ENCODE measurements around the gene ARID1B. TPM values are rescaled to one million over a fixed set of nuclear protein-coding genes. Genes with fewer than 3 reads are reported as not detected.

Gene ARID1B
- total and polyA plus RNA-seq, 4 donors, result 7.0 to 49.0 (median 24.2) TPM

DNA sequence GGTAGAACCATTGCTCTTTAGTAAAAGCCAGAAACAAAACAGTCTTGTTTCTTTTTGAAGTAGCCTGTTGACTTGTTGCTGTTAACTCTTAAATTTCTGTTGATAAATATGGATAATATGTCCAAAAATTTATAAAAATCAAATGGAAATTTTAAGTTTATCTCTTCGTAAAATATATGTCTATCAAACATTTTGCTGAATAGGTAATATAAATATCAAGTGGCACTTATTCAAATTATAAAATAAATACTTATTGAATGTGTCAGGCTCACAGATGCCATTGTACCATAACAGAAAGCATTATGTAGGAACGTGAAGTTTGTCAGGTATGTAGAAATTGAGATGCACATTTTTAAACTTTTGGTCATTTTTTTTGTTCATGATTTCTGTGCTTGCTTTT lies 216.5 kb downstream of the ARID1B start:
- H3K27ac ChIP-seq (ENCODE audit: low read depth in 1 of 2, low read length in 2 of 2), result no peak overlapping the region
- DNase-seq (ENCODE audit: low spot score), result no peak
- WGBS, result 95% methylated on average over 2 of the region's 2 CpGs
- no peaks in the 10 kb centered on the region for H3K9me3 ChIP-seq (ENCODE audit: control insufficient read depth in 4 of 4, low read length in 3 of 4)
- TF ChIP-seq CTCF (IDR thresholded peaks at IDR 0.05; ENCODE audit: low read depth, low read length, missing input control), result no peak
- TF ChIP-seq HNF4A (conservative IDR thresholded peaks at IDR 0.05), result no peak
- no peak for TF ChIP-seq REST (IDR thresholded peaks at IDR 0.05)
- no peak for TF ChIP-seq YY1 (IDR thresholded peaks at IDR 0.05)
- no peak for TF ChIP-seq ZBTB33 (IDR thresholded peaks at IDR 0.05)
- TF ChIP-seq, protein P1, sequence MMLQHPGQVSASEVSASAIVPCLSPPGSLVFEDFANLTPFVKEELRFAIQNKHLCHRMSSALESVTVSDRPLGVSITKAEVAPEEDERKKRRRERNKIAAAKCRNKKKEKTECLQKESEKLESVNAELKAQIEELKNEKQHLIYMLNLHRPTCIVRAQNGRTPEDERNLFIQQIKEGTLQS (IDR thresholded peaks at IDR 0.05), result no peak
- TF ChIP-seq NR2F2 (IDR thresholded peaks at IDR 0.05), result no peak
- no peak for TF ChIP-seq TAF1 (conservative IDR thresholded peaks at IDR 0.05)
- TF ChIP-seq RXRA (IDR thresholded peaks at IDR 0.05), result no peak
- no peak for TF ChIP-seq FOXA2 (IDR thresholded peaks at IDR 0.05)
- no peak for TF ChIP-seq MAX (IDR thresholded peaks at IDR 0.05)
- H3K36me3 ChIP-seq (ENCODE audit: control insufficient read depth in 4 of 4, insufficient read depth in 3 of 4, low read depth in 1 of 4, low read length in 3 of 4), result no peaks in the 10 kb centered on the region
- no peak overlapping the region for H3K4me3 ChIP-seq (ENCODE audit: low read depth in 1 of 3, low read length in 3 of 3)
- H3K27me3 ChIP-seq (ENCODE audit: control insufficient read depth in 4 of 4, insufficient read depth in 4 of 4, low read length in 3 of 4), result no peaks in the 10 kb centered on the region
- no peak overlapping the region for H3K9ac ChIP-seq (ENCODE audit: low read depth in 1 of 2, low read length in 2 of 2)
- peaks cover 3 to 12% (median 7%) of the 10 kb centered on the region in 4 donors for H3K4me1 ChIP-seq (ENCODE audit: control insufficient read depth in 4 of 4, insufficient read depth in 4 of 4, low read length in 3 of 4)

DNA sequence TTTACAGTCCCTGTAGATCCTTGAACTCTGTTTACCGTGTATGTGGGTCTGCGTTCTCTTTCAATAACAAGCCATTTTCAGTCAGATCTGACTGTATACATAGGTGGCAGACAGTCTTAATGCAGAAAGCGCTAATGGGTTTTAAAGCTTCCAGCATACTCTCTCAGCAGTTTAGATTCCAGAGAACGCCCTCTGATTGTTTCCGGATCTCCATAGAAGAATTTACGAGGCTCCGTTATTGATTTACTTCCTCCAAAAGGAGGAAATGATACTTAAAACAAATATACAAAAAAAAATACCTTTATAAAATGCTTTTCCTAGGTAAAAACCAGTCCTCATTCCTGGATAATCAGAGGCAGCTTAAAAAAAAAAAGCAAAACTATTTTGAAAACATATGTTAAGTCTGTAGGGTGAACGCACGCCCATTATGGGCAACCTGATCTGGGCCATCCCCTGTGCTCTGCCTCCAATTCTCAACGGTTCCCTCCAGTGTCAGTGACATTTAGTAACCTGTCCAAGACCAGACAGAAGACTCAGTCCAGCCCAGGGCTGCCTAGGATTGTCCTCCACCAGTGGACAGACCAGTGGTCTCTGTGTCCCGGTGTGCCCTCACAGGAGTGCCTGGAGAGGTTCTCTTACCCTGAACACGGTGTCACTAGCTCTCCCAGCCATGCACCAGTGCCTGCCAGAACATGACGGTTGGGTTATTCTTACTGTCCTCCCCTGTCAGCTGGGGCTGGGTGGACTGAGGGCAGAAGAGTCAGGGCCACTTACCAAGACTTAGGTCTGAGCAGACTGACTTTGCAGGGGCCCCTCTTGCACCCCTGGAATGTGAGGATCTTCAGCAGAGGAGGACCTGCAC lies 217.3 kb downstream of the ARID1B start:
- Histone ChIP-seq H3K4me3 (ENCODE audit: low read depth in 1 of 3, low read length in 3 of 3) (no peak overlapping the region), H3K4me1 (ENCODE audit: control insufficient read depth in 4 of 4, insufficient read depth in 4 of 4, low read length in 3 of 4) (peaks cover 3 to 12% (median 7%) of the 10 kb centered on the region in 4 donors), H3K27ac (ENCODE audit: low read depth in 1 of 2, low read length in 2 of 2) (no peak overlapping the region), H3K36me3 (ENCODE audit: control insufficient read depth in 4 of 4, insufficient read depth in 3 of 4, low read depth in 1 of 4, low read length in 3 of 4) (no peaks in the 10 kb centered on the region), H3K27me3 (ENCODE audit: control insufficient read depth in 4 of 4, insufficient read depth in 4 of 4, low read length in 3 of 4) (no peaks in the 10 kb centered on the region), H3K9ac (ENCODE audit: low read depth in 1 of 2, low read length in 2 of 2) (no peak overlapping the region), H3K9me3 (ENCODE audit: control insufficient read depth in 4 of 4, low read length in 3 of 4) (no peaks in the 10 kb centered on the region)
- TF ChIP-seq YY1 (IDR thresholded peaks at IDR 0.05), result no peak
- no peak for TF ChIP-seq RXRA (IDR thresholded peaks at IDR 0.05)
- TF ChIP-seq FOXA2 (IDR thresholded peaks at IDR 0.05), result no peak
- TF ChIP-seq SP1 (IDR thresholded peaks at IDR 0.05), result no peak
- 71% methylated on average over 13 of the region's 13 CpGs for WGBS
- no peak for DNase-seq (ENCODE audit: low spot score)

Data from liver (tissue), 9 donors.